GM19324 (cell line): ENCODE data around the gene CDK16.
"Not testable (repeated sequence)": the region's sequence is repeated elsewhere in the genome, so short reads cannot be mapped to it uniquely, and the experiment has no call there.

ENCODE experiments used
- ATAC-seq: cut with Tn5 transposase; IDR thresholded peaks from one replicate; pipeline ENCODE4 v1.9.1; 2021; ENCODE audit warnings: mild to moderate bottlenecking, moderate library complexity; ENCODE audit not compliant: unreplicated experiment, low FRiP score

Gene CDK16

DNA sequence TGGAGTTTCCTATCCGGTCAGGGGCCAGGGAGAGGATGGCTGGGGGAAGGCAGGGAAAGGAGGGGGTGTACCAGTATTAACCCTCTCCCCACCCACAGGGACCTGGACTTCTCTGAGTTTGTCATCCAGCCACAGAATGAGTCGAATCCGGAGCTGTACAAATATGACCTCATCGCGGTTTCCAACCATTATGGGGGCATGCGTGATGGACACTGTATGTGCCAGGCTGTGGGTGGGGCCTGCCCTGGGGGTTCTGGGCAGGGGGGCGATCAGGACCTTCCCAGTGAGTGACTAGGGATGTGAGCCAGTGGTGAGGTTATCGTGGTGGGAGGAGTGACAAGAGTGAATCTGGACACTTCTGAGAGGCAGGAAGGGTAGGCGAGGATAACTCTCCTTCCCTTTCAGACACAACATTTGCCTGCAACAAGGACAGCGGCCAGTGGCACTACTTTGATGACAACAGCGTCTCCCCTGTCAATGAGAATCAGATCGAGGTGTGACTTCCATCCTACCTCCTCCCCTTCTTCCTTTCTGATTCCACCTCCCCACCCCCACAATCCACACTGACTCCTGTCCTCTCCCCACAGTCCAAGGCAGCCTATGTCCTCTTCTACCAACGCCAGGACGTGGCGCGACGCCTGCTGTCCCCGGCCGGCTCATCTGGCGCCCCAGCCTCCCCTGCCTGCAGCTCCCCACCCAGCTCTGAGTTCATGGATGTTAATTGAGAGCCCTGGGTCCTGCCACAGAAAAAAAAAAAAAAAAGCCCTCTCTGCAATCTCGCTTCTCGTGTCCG lies 28.9 kb downstream of the CDK16 start:
- no peak for ATAC-seq

DNA sequence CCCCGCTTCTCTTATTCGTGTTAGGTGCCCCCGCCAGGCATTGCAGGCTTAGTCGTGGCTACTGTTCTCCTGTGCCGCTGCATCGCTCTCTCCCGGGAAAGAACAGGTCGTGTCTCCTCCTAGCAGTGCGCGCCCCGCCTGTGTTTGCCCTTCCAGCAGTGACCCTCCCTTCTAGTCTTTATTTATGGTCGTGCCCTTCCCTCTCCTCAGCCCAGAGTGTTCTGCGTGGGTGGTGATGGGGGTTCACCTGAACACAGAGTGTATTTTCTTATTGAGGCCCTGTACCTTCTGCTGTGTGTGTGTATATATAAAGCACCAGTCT lies 29.5 kb downstream of the CDK16 start:
- no peak for ATAC-seq

GRCh38 chrX:47248576-47248975 lies 30.1 kb downstream of the CDK16 start:
- no peak for ATAC-seq

GRCh38 chrX:47250017-47250347 lies 31.5 kb downstream of the CDK16 start:
- ATAC-seq: no peak

DNA sequence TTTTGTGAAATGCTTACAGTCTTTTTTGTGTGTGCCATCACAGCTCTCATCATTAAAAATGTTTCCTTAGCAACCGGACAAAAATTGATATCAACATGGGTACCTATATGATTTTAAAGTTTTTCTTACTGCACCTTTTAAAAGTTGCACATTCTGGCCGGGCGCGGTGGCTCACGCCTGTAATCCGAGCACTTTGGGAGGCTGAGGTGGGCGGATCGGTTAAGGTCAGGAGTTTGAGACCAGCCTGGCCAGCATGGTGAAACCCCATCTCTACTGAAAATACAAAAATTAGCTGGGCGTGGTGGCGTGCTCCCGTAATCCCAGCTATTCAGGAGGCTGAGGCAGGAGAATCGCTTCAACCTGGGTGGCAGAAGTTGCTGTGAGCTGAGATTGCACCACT lies 39.1 kb downstream of the CDK16 start:
- ATAC-seq: not testable (repeated sequence)

- no peak for ATAC-seq
These were observed 46.1 kb downstream of the CDK16 start for GRCh38 chrX:47264483-47265173.

DNA sequence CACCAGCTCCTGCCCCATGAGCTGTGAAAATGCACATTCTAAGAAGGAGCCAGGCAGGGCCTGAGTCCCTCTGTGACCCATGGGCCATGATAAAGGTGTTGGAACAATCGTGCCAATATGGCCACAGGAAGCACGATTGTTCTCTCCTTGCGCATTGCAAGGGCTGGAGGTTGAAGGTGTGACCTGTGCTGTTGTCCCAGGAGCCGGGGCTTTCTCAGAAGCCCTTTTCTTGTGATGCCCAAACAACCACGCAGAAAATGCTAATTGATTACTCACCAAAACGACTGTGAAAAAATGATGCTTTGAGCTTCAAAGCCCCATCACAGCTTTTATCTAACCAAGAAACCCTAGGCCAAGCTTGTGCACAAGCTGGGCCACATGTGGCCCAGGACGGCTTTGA lies 48.2 kb downstream of the CDK16 start:
- no peak for ATAC-seq

GRCh38 chrX:47272013-47272408 lies 53.5 kb downstream of the CDK16 start:
- ATAC-seq: no peak

- no peak for ATAC-seq
These were observed 54.7 kb downstream of the CDK16 start for GRCh38 chrX:47273011-47273730.

GRCh38 chrX:47278691-47279090 lies 60.2 kb downstream of the CDK16 start:
- no peak for ATAC-seq
